HG02759 (cell line): ENCODE measurements around the gene FBXO10.
"Not testable (repeated sequence)": the region's sequence is repeated elsewhere in the genome, so short reads cannot be mapped to it uniquely, and the experiment has no call there.

Source experiments
- ATAC-seq: cut with Tn5 transposase; IDR thresholded peaks from one replicate; pipeline ENCODE4 v1.9.1; 2021; ENCODE audit warnings: mild to moderate bottlenecking, moderate library complexity; ENCODE audit not compliant: unreplicated experiment

Gene FBXO10

GRCh38 chr9:37486616-37487548 is 89.3 kb downstream of the FBXO10 start:
- ATAC-seq: no peak

- ATAC-seq: no peak
These were observed 89.9 kb downstream of the FBXO10 start for GRCh38 chr9:37486256-37486615.

GRCh38 chr9:37485389-37486255 is 90.6 kb downstream of the FBXO10 start, which contains the start of gene POLR1E:
POLR1E (plus strand) TSS chr9:37485948; CDS start chr9:37486048, 100 bp downstream.
- ATAC-seq: peak; percentile 97

GRCh38 chr9:37480759-37481158 is 95.4 kb downstream of the FBXO10 start:
- ATAC-seq: no peak

GRCh38 chr9:37477987-37478619 is 98.1 kb downstream of the FBXO10 start:
- not testable (repeated sequence) for ATAC-seq

GRCh38 chr9:37477443-37477842 is 98.7 kb downstream of the FBXO10 start:
- not testable (repeated sequence) for ATAC-seq

GRCh38 chr9:37476930-37477329 is 99.2 kb downstream of the FBXO10 start:
- no peak for ATAC-seq

GRCh38 chr9:37474438-37474837 is 101.7 kb downstream of the FBXO10 start:
- ATAC-seq: no peak

- not testable (repeated sequence) for ATAC-seq
These were observed 102.2 kb downstream of the FBXO10 start for GRCh38 chr9:37473982-37474381.

- ATAC-seq: no peak
These were observed 104.1 kb downstream of the FBXO10 start for GRCh38 chr9:37471942-37472684.

- no peak for ATAC-seq
These were observed 107.6 kb downstream of the FBXO10 start for GRCh38 chr9:37468620-37469019.

- not testable (repeated sequence) for ATAC-seq
These were observed 108.7 kb downstream of the FBXO10 start for GRCh38 chr9:37467530-37467929.

GRCh38 chr9:37466037-37466709 is 110.0 kb downstream of the FBXO10 start:
- peak; percentile 7 for ATAC-seq

GRCh38 chr9:37465249-37466036 is 110.7 kb downstream of the FBXO10 start, which contains the start of gene ZBTB5:
ZBTB5 (minus strand) TSS chr9:37465450; CDS start chr9:37442551, 22,899 bp downstream.
- ATAC-seq: peak; percentile 81

GRCh38 chr9:37464426-37465248 is 111.5 kb downstream of the FBXO10 start:
- peak; percentile 42 for ATAC-seq

GRCh38 chr9:37464006-37464405 is 112.2 kb downstream of the FBXO10 start:
- ATAC-seq: no peak
